Heart right ventricle (tissue), 16 donors: Measurements from ENCODE around the gene P2RY10. TPM values are rescaled to one million over a fixed set of nuclear protein-coding genes. Genes with fewer than 3 reads are reported as not detected.

Experiments
- ATAC-seq, 8 donors: fragments of 200-7000 bp; cut with Tn5 transposase; one replicate each; pipeline ENCODE4 v1.9.1; 2020; ENCODE audit warnings: mild to moderate bottlenecking in 8 of 8, moderate library complexity in 8 of 8, moderate number of reproducible peaks in 1 of 8
- DNase-seq, 2 donors: peaks; one replicate each; pipeline ENCODE4 v3.0.0-alpha.2; 2020
- H3K27ac ChIP-seq, 10 donors: fragments of 200-600 bp; sonication (generic) in 2 of 10; one replicate each; pipeline versions ENCODE4 v1.5.0 to v1.8.0; 2020 to 2022; ENCODE audit warnings: mild to moderate bottlenecking in 3 of 10
- H3K27me3 ChIP-seq, 7 donors: fragments of 200-600 bp; one replicate each; pipeline ENCODE4 v1.8.0; 2021 to 2022; ENCODE audit warnings: mild to moderate bottlenecking in 2 of 7
- H3K36me3 ChIP-seq, 9 donors: fragments of 200-600 bp; sonication (generic) in 1 of 9; one replicate each; pipeline versions ENCODE4 v1.5.0 to v1.8.0; 2020 to 2022; ENCODE audit warnings: mild to moderate bottlenecking in 2 of 9
- H3K4me1 ChIP-seq, 9 donors: fragments of 200-600 bp; sonication (generic) in 1 of 9; one replicate each; pipeline versions ENCODE4 v1.5.0 to v1.8.0; 2020 to 2022; ENCODE audit warnings: mild to moderate bottlenecking in 4 of 9
- H3K4me3 ChIP-seq, 10 donors: fragments of 200-600 bp; sonication (generic) in 2 of 10; one replicate each; pipeline versions ENCODE4 v1.5.0 to v1.8.0; 2020 to 2022; ENCODE audit warnings: mild to moderate bottlenecking in 7 of 10, moderate library complexity in 2 of 10
- H3K9me3 ChIP-seq, 11 donors: fragments of 200-600 bp in 10 of 11; sonication (generic) in 2 of 11; one replicate each; pipeline versions ENCODE4 v1.5.0 to v1.8.0; 2013 to 2022; ENCODE audit warnings: mild to moderate bottlenecking in 2 of 11, control low read depth in 1 of 11, moderate library complexity in 1 of 11
- CTCF ChIP-seq, 9 donors: fragments of 200-600 bp; sonication (generic) in 2 of 9; IDR thresholded peaks; one replicate each; pipeline versions ENCODE4 v1.5.0 to v1.8.0; 2021 to 2022; ENCODE audit warnings: antibody characterized with exemption in 9 of 9, mild to moderate bottlenecking in 5 of 9, moderate library complexity in 1 of 9
- WGBS, 2 donors: extraction: QIAGEN DNeasy Blood & Tissue Kit; methylation state at CpG; one replicate each; pipeline ENCODE4 v1.1.7; 2013; ENCODE audit warnings: inconsistent platforms in 1 of 2; 5-methylcytosine and 5-hydroxymethylcytosine counted together
- intact Hi-C, 10 donors: fragments of 100-400 bp; cut with DNase I; formaldehyde crosslinking; loops; one replicate each; pipeline versions ENCODE4 v1.11.1 to v1.14.2; 2022
- polyA plus RNA-seq, 2 donors: library from polyadenylated mRNA; stranded (reverse); fragments of 200-250 nt; gene quantifications; one replicate each; pipeline ENCODE4 v1.2.3, GENCODE V29; 2013
- total RNA-seq, 10 donors: library from RNA; stranded (reverse); fragmentation: NEBNext Ultra II Directional in 3 of 10; extraction: Animal tissue kit (Norgen Biotek cat#: 25700) in 3 of 10; gene quantifications; one replicate each; pipeline versions ENCODE4 v1.2.1 to v1.2.4, GENCODE V29; 2021 to 2023
- donor health status: Arrhythmogenic right ventricular cardiomyopathy.
- donor health status: ischemic (EF 13 %, LVEDD 7.1; RV severe dilation, severe dysfunction).
- donor health status: healthy with polysubstance abuse.
- donor health status: DM: no; HTN: yes; CAD: no.
- donor health status: DM: no; HTN: no; CAD: no.
- donor health status: ischemic (EF 25% LVEDD 6.9; RV normal size, moderate dysfunction).
- donor health status: ischemic (EF 25% LVEDD 5.7; RV mildly dilated, moderate dysfunction).
- donor health status: healthy.
- donor health status: DM: yes; HTN: yes; CAD: no.
- donor health status: Ischemic cardiomyopathy.
- donor health status: ischemic (EF 35%, LVEDD 5.7; RV mildly dilated, moderate dysfunction).
- donor health status: nonischemic (EF 11% LVEDD 7.7; RV severe dilation, severe dysfunction).
- donor health status: DM: yes; HTN: yes; CAD: no.
- donor health status: PGD.
- donor health status: ischemic (EF 29% LVEDD 5.4; RV normal size, mild dysfunction).
- donor health status: nonischemic (EF 23%, LVEDD 6.1; RV moderate dilation, normal function).

Gene P2RY10
- total and polyA plus RNA-seq, 12 donors = 0.07 to 2.2 (median 0.23) TPM; not detected in 5

GRCh38 chrX:78957049-78957767 is 12.0 kb downstream of the P2RY10 start:
- no peak for ATAC-seq
- DNase-seq = no peak
- TF ChIP-seq CTCF (IDR thresholded peaks at IDR 0.05) = no peak
- no peak overlapping the region for H3K27ac ChIP-seq
- H3K9me3 ChIP-seq = no peaks in the 10 kb centered on the region
- WGBS, 2 donors = 62 to 73% methylated on average over 2 of the region's 2 CpGs
- no peaks in the 10 kb centered on the region for H3K4me1 ChIP-seq
- intact Hi-C loops = no loop called here
- no peaks in the 10 kb centered on the region for H3K27me3 ChIP-seq
- no peak overlapping the region for H3K4me3 ChIP-seq
- no peaks in the 10 kb centered on the region for H3K36me3 ChIP-seq

GRCh38 chrX:78957768-78958130 is 12.6 kb downstream of the P2RY10 start:
- intact Hi-C loops = no loop called here
- Histone ChIP-seq H3K4me1 (no peaks in the 10 kb centered on the region), H3K27ac (no peak overlapping the region), H3K27me3 (no peaks in the 10 kb centered on the region), H3K36me3 (no peaks in the 10 kb centered on the region), H3K4me3 (no peak overlapping the region), H3K9me3 (no peaks in the 10 kb centered on the region)
- TF ChIP-seq CTCF (IDR thresholded peaks at IDR 0.05) = no peak
- ATAC-seq (no peak), DNase-seq (no peak)

GRCh38 chrX:78958419-78959116 is 13.4 kb downstream of the P2RY10 start:
- ATAC-seq (no peak), DNase-seq (no peak)
- Histone ChIP-seq H3K36me3 (no peaks in the 10 kb centered on the region), H3K4me1 (peaks cover 0 to 1% (median 0%) of the 10 kb centered on the region in 9 donors), H3K4me3 (no peak overlapping the region), H3K27ac (no peak overlapping the region), H3K27me3 (no peaks in the 10 kb centered on the region), H3K9me3 (no peaks in the 10 kb centered on the region)
- 71 to 84% methylated on average over 2 of the region's 2 CpGs for WGBS, 2 donors
- TF ChIP-seq CTCF (IDR thresholded peaks at IDR 0.05) = no peak
- intact Hi-C loops = no loop called here

- WGBS, 2 donors = 93 to 95% methylated on average over 8 of the region's 8 CpGs
- Histone ChIP-seq H3K4me1 (peaks cover 0 to 5% (median 0%) of the 10 kb centered on the region in 9 donors), H3K36me3 (no peaks in the 10 kb centered on the region), H3K27ac (no peak overlapping the region), H3K4me3 (no peak overlapping the region), H3K27me3 (no peaks in the 10 kb centered on the region), H3K9me3 (no peaks in the 10 kb centered on the region)
- ATAC-seq = no peak
- intact Hi-C loops = no loop called here
- no peak for DNase-seq
- TF ChIP-seq CTCF (IDR thresholded peaks at IDR 0.05) = no peak
Measured at GRCh38 chrX:78960888-78961287, 15.7 kb downstream of the P2RY10 start.
